ENCODE data around the gene DCTD. TPM values are rescaled to one million over a fixed set of nuclear protein-coding genes. Genes with fewer than 3 reads are reported as not detected.

The DCTD gene
- total and polyA plus RNA-seq, 7 donors: 33.3 to 54.9 (median 38.2) TPM

Other genes starting within 250 kb of the DCTD start
- 10 to 100 TPM; 27.0 to 53.5 (median 35.3) TPM for gene WWC2, start 181.9 kb upstream of the DCTD start, total RNA-seq
- gene WWC2, start 181.9 kb upstream of the DCTD start, polyA plus RNA-seq: 1 to 10 TPM; 1.2 to 2.5 (median 1.8) TPM